ENCODE measurements around the gene DNAH3. TPM values are rescaled to one million over a fixed set of nuclear protein-coding genes. Genes with fewer than 3 reads are reported as not detected.

The DNAH3 gene
- total RNA-seq, 1 experiment from 2014 or later: 0.57 TPM

DNA sequence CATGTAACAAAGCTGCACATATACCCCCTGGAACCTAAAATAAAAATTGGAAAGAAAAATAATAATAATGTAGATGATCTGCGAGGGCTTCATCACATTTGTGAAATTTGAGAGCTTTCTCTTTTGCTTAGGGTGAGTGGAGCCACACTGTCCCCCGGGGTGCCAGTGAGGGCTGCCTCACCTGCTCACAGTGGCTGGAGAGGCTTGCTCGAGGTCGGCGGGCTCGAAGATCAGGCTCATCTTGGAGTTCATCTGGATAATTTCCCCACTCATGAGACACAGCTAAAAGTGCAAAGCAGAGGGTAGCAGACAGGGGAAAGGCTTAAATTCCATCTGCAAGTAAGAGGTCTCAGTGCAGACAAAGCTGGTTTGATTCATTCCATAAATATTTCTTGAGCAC is 123.8 kb downstream of the DNAH3 start (continued):
- TF ChIP-seq E2F1 (CRISPR knock-in tag; IDR thresholded peaks at IDR 0.05): no peak
- TF ChIP-seq TEAD4 (CRISPR knock-in tag; IDR thresholded peaks at IDR 0.05): no peak
- no peak for TF ChIP-seq ZNF396 (CRISPR knock-in tag; IDR thresholded peaks at IDR 0.05; ENCODE audit: borderline replicate concordance)
- TF ChIP-seq ZBTB21 (CRISPR knock-in tag; IDR thresholded peaks at IDR 0.05; ENCODE audit: borderline replicate concordance): no peak
- TF ChIP-seq IRF2 (CRISPR knock-in tag; IDR thresholded peaks at IDR 0.05; ENCODE audit: borderline replicate concordance, low read depth): no peak
- no peak for TF ChIP-seq AR (CRISPR knock-in tag; IDR thresholded peaks at IDR 0.05)
- no peak for TF ChIP-seq ATF3 (CRISPR knock-in tag; conservative IDR thresholded peaks at IDR 0.05)

- Mint-ChIP-seq H3K27ac (no peak overlapping the region), H3K27me3 (ENCODE audit: low read depth) (no peaks in the 10 kb centered on the region), H3K36me3 (no peaks in the 10 kb centered on the region), H3K4me3 (no peak overlapping the region), H3K4me1 (0 out of 2 replicates have a peak, but pooled peaks cover 3% of the 10 kb centered on the region), H3K9me3 (no peaks in the 10 kb centered on the region)
- POLR2A ChIA-PET: no interaction called here
- CTCF ChIA-PET: no interaction called here
- TF ChIP-seq, protein P1, sequence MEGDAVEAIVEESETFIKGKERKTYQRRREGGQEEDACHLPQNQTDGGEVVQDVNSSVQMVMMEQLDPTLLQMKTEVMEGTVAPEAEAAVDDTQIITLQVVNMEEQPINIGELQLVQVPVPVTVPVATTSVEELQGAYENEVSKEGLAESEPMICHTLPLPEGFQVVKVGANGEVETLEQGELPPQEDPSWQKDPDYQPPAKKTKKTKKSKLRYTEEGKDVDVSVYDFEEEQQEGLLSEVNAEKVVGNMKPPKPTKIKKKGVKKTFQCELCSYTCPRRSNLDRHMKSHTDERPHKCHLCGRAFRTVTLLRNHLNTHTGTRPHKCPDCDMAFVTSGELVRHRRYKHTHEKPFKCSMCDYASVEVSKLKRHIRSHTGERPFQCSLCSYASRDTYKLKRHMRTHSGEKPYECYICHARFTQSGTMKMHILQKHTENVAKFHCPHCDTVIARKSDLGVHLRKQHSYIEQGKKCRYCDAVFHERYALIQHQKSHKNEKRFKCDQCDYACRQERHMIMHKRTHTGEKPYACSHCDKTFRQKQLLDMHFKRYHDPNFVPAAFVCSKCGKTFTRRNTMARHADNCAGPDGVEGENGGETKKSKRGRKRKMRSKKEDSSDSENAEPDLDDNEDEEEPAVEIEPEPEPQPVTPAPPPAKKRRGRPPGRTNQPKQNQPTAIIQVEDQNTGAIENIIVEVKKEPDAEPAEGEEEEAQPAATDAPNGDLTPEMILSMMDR (IDR thresholded peaks at IDR 0.05): no peak
- TF ChIP-seq MXD4 (CRISPR knock-in tag; IDR thresholded peaks at IDR 0.05; ENCODE audit: borderline replicate concordance) (no peak), ZNF671 (CRISPR knock-in tag; IDR thresholded peaks at IDR 0.05) (no peak), CREB1 (CRISPR knock-in tag; IDR thresholded peaks at IDR 0.05) (no peak), NR1H2 (CRISPR knock-in tag; IDR thresholded peaks at IDR 0.05) (no peak)
- TF ChIP-seq, protein P2, sequence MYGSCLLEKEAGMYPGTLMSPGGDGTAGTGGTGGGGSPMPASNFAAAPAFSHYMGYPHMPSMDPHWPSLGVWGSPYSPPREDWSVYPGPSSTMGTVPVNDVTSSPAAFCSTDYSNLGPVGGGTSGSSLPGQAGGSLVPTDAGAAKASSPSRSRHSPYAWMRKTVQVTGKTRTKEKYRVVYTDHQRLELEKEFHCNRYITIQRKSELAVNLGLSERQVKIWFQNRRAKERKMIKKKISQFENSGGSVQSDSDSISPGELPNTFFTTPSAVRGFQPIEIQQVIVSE (CRISPR knock-in tag; IDR thresholded peaks at IDR 0.05; ENCODE audit: borderline replicate concordance): no peak
- DNase-seq (ENCODE audit: low spot score) (no peak), ATAC-seq (no peak)
Measured at GRCh38 chr16:21023509-21024202, 127.0 kb downstream of the DNAH3 start.

- H3K9me3 Mint-ChIP-seq: no peaks in the 10 kb centered on the region
- no peak overlapping the region for H3K4me3 Mint-ChIP-seq
- H3K36me3 Mint-ChIP-seq: no peaks in the 10 kb centered on the region
- no peaks in the 10 kb centered on the region for H3K27me3 Mint-ChIP-seq (ENCODE audit: low read depth)
- CTCF ChIA-PET: interaction anchor here (1.4 kb wide), 1 partner anchor 20 kb away, joined by 6 read pairs; no protein-coding TSS in a partner anchor
- ATAC-seq (no peak), DNase-seq (ENCODE audit: low spot score) (no peak)
- H3K27ac Mint-ChIP-seq: no peak overlapping the region
- 0 out of 2 replicates have a peak, but pooled peaks cover 3% of the 10 kb centered on the region for H3K4me1 Mint-ChIP-seq
- POLR2A ChIA-PET: no interaction called here
- TF ChIP-seq, protein P1 (IDR thresholded peaks at IDR 0.05): no peak
- TF ChIP-seq MXD4 (CRISPR knock-in tag; IDR thresholded peaks at IDR 0.05; ENCODE audit: borderline replicate concordance): no peak
- no peak for TF ChIP-seq ZNF671 (CRISPR knock-in tag; IDR thresholded peaks at IDR 0.05)
- no peak for TF ChIP-seq ZNF263 (CRISPR knock-in tag; IDR thresholded peaks at IDR 0.05; ENCODE audit: low read depth)
- TF ChIP-seq, protein P3, sequence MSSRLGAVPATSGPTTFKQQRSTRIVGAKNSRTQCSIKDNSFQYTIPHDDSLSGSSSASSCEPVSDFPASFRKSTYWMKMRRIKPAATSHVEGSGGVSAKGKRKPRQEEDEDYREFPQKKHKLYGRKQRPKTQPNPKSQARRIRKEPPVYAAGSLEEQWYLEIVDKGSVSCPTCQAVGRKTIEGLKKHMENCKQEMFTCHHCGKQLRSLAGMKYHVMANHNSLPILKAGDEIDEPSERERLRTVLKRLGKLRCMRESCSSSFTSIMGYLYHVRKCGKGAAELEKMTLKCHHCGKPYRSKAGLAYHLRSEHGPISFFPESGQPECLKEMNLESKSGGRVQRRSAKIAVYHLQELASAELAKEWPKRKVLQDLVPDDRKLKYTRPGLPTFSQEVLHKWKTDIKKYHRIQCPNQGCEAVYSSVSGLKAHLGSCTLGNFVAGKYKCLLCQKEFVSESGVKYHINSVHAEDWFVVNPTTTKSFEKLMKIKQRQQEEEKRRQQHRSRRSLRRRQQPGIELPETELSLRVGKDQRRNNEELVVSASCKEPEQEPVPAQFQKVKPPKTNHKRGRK (CRISPR knock-in tag; IDR thresholded peaks at IDR 0.05; ENCODE audit: borderline replicate concordance): no peak
- TF ChIP-seq TEAD1 (CRISPR knock-in tag; IDR thresholded peaks at IDR 0.05): no peak
- no peak for TF ChIP-seq AFF4 (CRISPR knock-in tag; IDR thresholded peaks at IDR 0.05; ENCODE audit: borderline replicate concordance)
Measured at GRCh38 chr16:21021316-21021715, 129.3 kb downstream of the DNAH3 start.
